Measurements from ENCODE around the gene CRYBA1.
"Not testable (repeated sequence)": the region's sequence is repeated elsewhere in the genome, so short reads cannot be mapped to it uniquely, and the experiment has no call there.

Gene CRYBA1

GRCh38 chr17:29221338-29221737 lies 25.3 kb upstream of the CRYBA1 start:
- DNase-seq, H3K27ac Mint-ChIP-seq, ATAC-seq: not testable (repeated sequence)

GRCh38 chr17:29225396-29225795 lies 21.3 kb upstream of the CRYBA1 start:
- DNase-seq: no peak
- H3K27ac Mint-ChIP-seq: peak overlapping the region in 1 of 2 donors; percentile 35
- H3K4me1 Mint-ChIP-seq: peaks cover 13% of the 10 kb centered on the region
- no peak for ATAC-seq
- no peaks in the 10 kb centered on the region for H3K9me3 Mint-ChIP-seq
- H3K4me3 Mint-ChIP-seq: no peak overlapping the region
- H3K27me3 Mint-ChIP-seq: peaks cover 10% of the 10 kb centered on the region

More at GRCh38 chr17:29221338-29221737, 25.3 kb upstream of the CRYBA1 start:
- peaks cover 18% of the 10 kb centered on the region for H3K4me1 Mint-ChIP-seq
- H3K9me3 Mint-ChIP-seq, H3K4me3 Mint-ChIP-seq, H3K27me3 Mint-ChIP-seq: not testable (repeated sequence)

- no peak overlapping the region for H3K4me3 Mint-ChIP-seq
- no peaks in the 10 kb centered on the region for H3K4me1 Mint-ChIP-seq
- H3K27me3 Mint-ChIP-seq: peaks cover 14% of the 10 kb centered on the region
- H3K27ac Mint-ChIP-seq: no peak overlapping the region
- ATAC-seq (no peak), DNase-seq (no peak)
- no peaks in the 10 kb centered on the region for H3K9me3 Mint-ChIP-seq
Observed at GRCh38 chr17:29233301-29233700, 13.4 kb upstream of the CRYBA1 start.

- not testable (repeated sequence) for H3K27me3 Mint-ChIP-seq, H3K9me3 Mint-ChIP-seq, H3K27ac Mint-ChIP-seq, H3K4me3 Mint-ChIP-seq, H3K4me1 Mint-ChIP-seq, DNase-seq, ATAC-seq
Observed at GRCh38 chr17:29234972-29235371, 11.7 kb upstream of the CRYBA1 start.

- H3K9me3 Mint-ChIP-seq: no peaks in the 10 kb centered on the region
- no peaks in the 10 kb centered on the region for H3K27me3 Mint-ChIP-seq
- ATAC-seq: no peak
- no peak overlapping the region for H3K27ac Mint-ChIP-seq
- H3K4me3 Mint-ChIP-seq: no peak overlapping the region
- H3K4me1 Mint-ChIP-seq: no peaks in the 10 kb centered on the region
- DNase-seq: no peak
Observed at GRCh38 chr17:29235904-29236303, 10.8 kb upstream of the CRYBA1 start.

- Mint-ChIP-seq H3K27me3 (no peaks in the 10 kb centered on the region), H3K4me1 (no peaks in the 10 kb centered on the region), H3K27ac (peak overlapping the region in 1 of 2 donors; percentile 35), H3K4me3 (no peak overlapping the region), H3K9me3 (no peaks in the 10 kb centered on the region)
- ATAC-seq (no peak), DNase-seq (no peak)
Observed at GRCh38 chr17:29237476-29238132, 9.1 kb upstream of the CRYBA1 start.

- H3K4me3 Mint-ChIP-seq: no peak overlapping the region
- H3K9me3 Mint-ChIP-seq: no peaks in the 10 kb centered on the region
- H3K27ac Mint-ChIP-seq: no peak overlapping the region
- H3K27me3 Mint-ChIP-seq: no peaks in the 10 kb centered on the region
- no peak for DNase-seq
- H3K4me1 Mint-ChIP-seq: no peaks in the 10 kb centered on the region
- ATAC-seq: no peak
Observed at GRCh38 chr17:29238133-29238850, 8.4 kb upstream of the CRYBA1 start.

GRCh38 chr17:29240477-29240876 lies 6.2 kb upstream of the CRYBA1 start:
- ATAC-seq: no peak
- Mint-ChIP-seq H3K9me3 (no peaks in the 10 kb centered on the region), H3K27ac (no peak overlapping the region), H3K4me1 (no peaks in the 10 kb centered on the region), H3K27me3 (no peaks in the 10 kb centered on the region), H3K4me3 (no peak overlapping the region)
- DNase-seq: no peak

GRCh38 chr17:29240968-29241963 lies 5.4 kb upstream of the CRYBA1 start:
- ATAC-seq: peak; percentile 96

GRCh38 chr17:29242051-29242450 lies 4.6 kb upstream of the CRYBA1 start:
- Mint-ChIP-seq H3K27ac (no peak overlapping the region), H3K4me1 (no peaks in the 10 kb centered on the region), H3K9me3 (no peaks in the 10 kb centered on the region), H3K4me3 (no peak overlapping the region), H3K27me3 (no peaks in the 10 kb centered on the region)
- no peak for DNase-seq
- no peak for ATAC-seq

More at GRCh38 chr17:29240968-29241963, 5.4 kb upstream of the CRYBA1 start:
- Mint-ChIP-seq H3K27me3 (no peaks in the 10 kb centered on the region), H3K9me3 (no peaks in the 10 kb centered on the region), H3K27ac (no peak overlapping the region), H3K4me1 (no peaks in the 10 kb centered on the region), H3K4me3 (no peak overlapping the region)
- no peak for DNase-seq

- H3K27me3 Mint-ChIP-seq: no peaks in the 10 kb centered on the region
- DNase-seq: no peak
- H3K4me3 Mint-ChIP-seq: no peak overlapping the region
- H3K9me3 Mint-ChIP-seq: no peaks in the 10 kb centered on the region
- H3K4me1 Mint-ChIP-seq: no peaks in the 10 kb centered on the region
- H3K27ac Mint-ChIP-seq: no peak overlapping the region
- no peak for ATAC-seq
Observed at GRCh38 chr17:29242790-29243189, 3.9 kb upstream of the CRYBA1 start.

GRCh38 chr17:29243792-29244191 lies 2.9 kb upstream of the CRYBA1 start:
- H3K4me3 Mint-ChIP-seq: no peak overlapping the region
- H3K4me1 Mint-ChIP-seq: no peaks in the 10 kb centered on the region
- no peaks in the 10 kb centered on the region for H3K27me3 Mint-ChIP-seq
- ATAC-seq (no peak), DNase-seq (no peak)
- H3K27ac Mint-ChIP-seq: no peak overlapping the region
- H3K9me3 Mint-ChIP-seq: no peaks in the 10 kb centered on the region

GRCh38 chr17:29245401-29245800 lies 1.3 kb upstream of the CRYBA1 start:
- DNase-seq (no peak), ATAC-seq (no peak)
- no peak overlapping the region for H3K27ac Mint-ChIP-seq
- H3K4me3 Mint-ChIP-seq: no peak overlapping the region
- H3K4me1 Mint-ChIP-seq: no peaks in the 10 kb centered on the region
- H3K27me3 Mint-ChIP-seq: no peaks in the 10 kb centered on the region
- no peaks in the 10 kb centered on the region for H3K9me3 Mint-ChIP-seq

- H3K27me3 Mint-ChIP-seq: no peaks in the 10 kb centered on the region
- H3K27ac Mint-ChIP-seq: no peak overlapping the region
- no peak for DNase-seq
- no peak overlapping the region for H3K4me3 Mint-ChIP-seq
- H3K4me1 Mint-ChIP-seq: no peaks in the 10 kb centered on the region
- no peak for ATAC-seq
- H3K9me3 Mint-ChIP-seq: no peaks in the 10 kb centered on the region
Observed at GRCh38 chr17:29247219-29247618, 560 bp downstream of the CRYBA1 start.

GRCh38 chr17:29248845-29249244 lies 2.2 kb downstream of the CRYBA1 start:
- Mint-ChIP-seq H3K4me3 (no peak overlapping the region), H3K9me3 (no peaks in the 10 kb centered on the region), H3K4me1 (no peaks in the 10 kb centered on the region), H3K27ac (no peak overlapping the region), H3K27me3 (no peaks in the 10 kb centered on the region)
- ATAC-seq (no peak), DNase-seq (no peak)

- Mint-ChIP-seq H3K9me3 (no peaks in the 10 kb centered on the region), H3K27me3 (no peaks in the 10 kb centered on the region), H3K4me3 (no peak overlapping the region), H3K27ac (no peak overlapping the region), H3K4me1 (no peaks in the 10 kb centered on the region)
- DNase-seq (no peak), ATAC-seq (no peak)
Observed at GRCh38 chr17:29250666-29251065, 4.0 kb downstream of the CRYBA1 start.

All from stimulated activated naive CD8-positive, alpha-beta T cell treated with anti-CD3 and anti-CD28 coated beads, Interleukin-15, amount 100 ng/mL, for 72 hours (primary cell).